Uterus (tissue), 2 donors: ENCODE measurements around the gene BCL2L14.

ENCODE experiments used
- POLR2A ChIP-seq, 2 donors: fragments of 450-650 bp; IDR thresholded peaks; one replicate each; pipeline ENCODE4 v1.6.1; 2016; ENCODE audit warnings: antibody characterized with exemption in 2 of 2, mild to moderate bottlenecking in 1 of 2, moderate library complexity in 1 of 2
- TF ChIP-seq, protein P1 (sequence below), 4 experiments: fragments of 200-600 bp in 2 of 4; fragments of 450-650 bp in 2 of 4; sonication (generic) in 2 of 4; IDR thresholded peaks; one replicate each; pipeline ENCODE4 v1.5.1; 2016 to 2019; ENCODE audit warnings: antibody characterized with exemption in 4 of 4, mild to moderate bottlenecking in 2 of 4, moderate library complexity in 1 of 4

DNA sequence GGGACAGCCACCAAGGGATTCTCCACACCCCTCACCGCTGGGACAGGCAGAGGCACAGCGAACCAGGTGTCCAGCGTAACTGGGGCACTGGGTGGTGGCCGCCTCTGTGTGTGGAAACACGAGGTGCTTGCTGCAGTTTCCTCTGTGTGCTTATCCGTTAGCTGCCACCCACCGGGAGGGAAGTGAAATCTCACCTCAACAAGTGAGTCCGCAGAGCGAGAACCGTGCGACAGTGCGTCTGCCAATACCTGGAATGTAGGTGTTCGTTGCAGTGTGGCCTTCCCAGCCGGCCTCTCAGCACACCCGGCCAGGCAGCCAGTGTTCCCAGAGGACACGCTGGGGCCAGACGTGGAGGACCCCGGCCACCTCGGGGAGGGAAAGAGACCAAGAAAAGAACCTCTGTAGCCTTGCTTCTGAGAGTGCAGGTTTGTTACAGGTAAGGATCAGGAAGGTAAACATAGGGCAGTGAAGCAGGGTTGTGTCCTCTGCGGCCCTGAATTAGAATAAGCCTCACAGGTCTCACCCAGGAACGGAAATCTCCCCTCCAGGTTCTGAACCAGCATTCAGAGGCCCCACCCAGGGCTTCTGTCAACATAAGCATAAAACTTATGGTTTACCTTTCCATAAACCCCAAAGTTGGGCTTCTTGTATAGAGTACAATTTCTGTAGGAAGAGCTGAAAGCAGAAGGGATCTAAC lies 1.5 kb downstream of the BCL2L14 start:
- TF ChIP-seq, protein P1, sequence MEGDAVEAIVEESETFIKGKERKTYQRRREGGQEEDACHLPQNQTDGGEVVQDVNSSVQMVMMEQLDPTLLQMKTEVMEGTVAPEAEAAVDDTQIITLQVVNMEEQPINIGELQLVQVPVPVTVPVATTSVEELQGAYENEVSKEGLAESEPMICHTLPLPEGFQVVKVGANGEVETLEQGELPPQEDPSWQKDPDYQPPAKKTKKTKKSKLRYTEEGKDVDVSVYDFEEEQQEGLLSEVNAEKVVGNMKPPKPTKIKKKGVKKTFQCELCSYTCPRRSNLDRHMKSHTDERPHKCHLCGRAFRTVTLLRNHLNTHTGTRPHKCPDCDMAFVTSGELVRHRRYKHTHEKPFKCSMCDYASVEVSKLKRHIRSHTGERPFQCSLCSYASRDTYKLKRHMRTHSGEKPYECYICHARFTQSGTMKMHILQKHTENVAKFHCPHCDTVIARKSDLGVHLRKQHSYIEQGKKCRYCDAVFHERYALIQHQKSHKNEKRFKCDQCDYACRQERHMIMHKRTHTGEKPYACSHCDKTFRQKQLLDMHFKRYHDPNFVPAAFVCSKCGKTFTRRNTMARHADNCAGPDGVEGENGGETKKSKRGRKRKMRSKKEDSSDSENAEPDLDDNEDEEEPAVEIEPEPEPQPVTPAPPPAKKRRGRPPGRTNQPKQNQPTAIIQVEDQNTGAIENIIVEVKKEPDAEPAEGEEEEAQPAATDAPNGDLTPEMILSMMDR (IDR thresholded peaks at IDR 0.05): no peak
- no peak for TF ChIP-seq POLR2A (IDR thresholded peaks at IDR 0.05)
